Endothelial cell of umbilical vein (primary cell): ENCODE results near the gene PYHIN1. TPM values are rescaled to one million over a fixed set of nuclear protein-coding genes. Genes with fewer than 3 reads are reported as not detected.
"Not testable (repeated sequence)": the region's sequence is repeated elsewhere in the genome, so short reads cannot be mapped to it uniquely, and the experiment has no call there.

Source experiments
- BruUV-seq: library from RNA; stranded (reverse); fragments of 400-500 nt; replicated peaks from 2 replicates; lab custom pipeline; 2021; lab: Mats Ljungman, UMichigan
- CTCF ChIA-PET: fragments of 300-600, 350-600 bp; sonication (Branson Sonifier 250); formaldehyde crosslinking; loops from one replicate; lab custom pipeline; 2021; ENCODE audit warnings: antibody characterized with exemption, inconsistent platforms; lab: Charles Lee
- POLR2A ChIA-PET: fragments of 300-600, 350-600 bp; sonication (Branson Sonifier 250); formaldehyde crosslinking; loops from one replicate; lab custom pipeline; 2021; ENCODE audit warnings: antibody characterized with exemption, inconsistent platforms; lab: Charles Lee
- DNase-seq: peaks from one replicate; pipeline ENCODE4 v3.0.0-alpha.2; 2011; ENCODE audit warnings: low read depth, low spot score
- FAIRE-seq: peaks from 2 replicates; lab custom pipeline; 2011; peaks lifted over from hg19 to GRCh38; lab: Jason Lieb, UNC
- H2AFZ ChIP-seq: 2 replicates; pipeline ENCODE4 v1.6.0; 2012; ENCODE audit warnings: low read depth, low read length, control low read depth, inconsistent platforms
- H3K27ac ChIP-seq: 2 replicates; pipeline ENCODE4 v1.5.1; 2011; ENCODE audit warnings: low read depth, mild to moderate bottlenecking, control low read depth, low read length, moderate library complexity; ENCODE audit not compliant: insufficient read depth
- H3K27me3 ChIP-seq, 2 experiments: 2 replicates each; pipeline versions ENCODE4 v1.6.0 to v1.6.1; 2011; ENCODE audit warnings: low read length in 2 of 2, mixed read lengths in 1 of 2; ENCODE audit not compliant: control insufficient read depth in 2 of 2, insufficient read depth in 2 of 2
- H3K36me3 ChIP-seq, 2 experiments: 2 replicates in 1 of 2; 3 replicates in 1 of 2; pipeline ENCODE4 v1.5.1; 2011; ENCODE audit warnings: low read length in 2 of 2, mild to moderate bottlenecking in 1 of 2, moderate library complexity in 1 of 2; ENCODE audit not compliant: control insufficient read depth in 2 of 2, insufficient read depth in 2 of 2; ENCODE audit errors: extremely low read depth in 1 of 2
- H3K4me1 ChIP-seq: 3 replicates; pipeline ENCODE4 v1.5.1; 2011; ENCODE audit warnings: mild to moderate bottlenecking, low read length; ENCODE audit not compliant: control insufficient read depth, insufficient read depth; ENCODE audit errors: extremely low read depth
- H3K4me2 ChIP-seq: 2 replicates; pipeline ENCODE4 v1.6.1; 2011; ENCODE audit warnings: low read length, control low read depth, mixed read lengths; ENCODE audit not compliant: insufficient read depth
- H3K4me3 ChIP-seq, 3 experiments: fragments of 200-600 bp in 1 of 3; sonication (generic), shearing (Covaris generic) in 1 of 3; replicated peaks in 1 of 3; 2 replicates each; pipeline ENCODE4 v1.5.1; 2011 to 2016; ENCODE audit warnings: control low read depth in 3 of 3, low read length in 3 of 3, mild to moderate bottlenecking in 2 of 3, inconsistent platforms in 1 of 3, low read depth in 1 of 3, moderate library complexity in 1 of 3; ENCODE audit not compliant: insufficient read depth in 1 of 3
- H3K79me2 ChIP-seq: 2 replicates; pipeline ENCODE4 v1.6.0; 2012; ENCODE audit warnings: low read length, inconsistent platforms; ENCODE audit not compliant: control insufficient read depth, insufficient read depth
- H3K9ac ChIP-seq: replicated peaks from 2 replicates; pipeline ENCODE3; 2011; ENCODE audit warnings: low read length, control low read depth; ENCODE audit not compliant: insufficient read depth; ENCODE audit errors: extremely low read depth
- H3K9me1 ChIP-seq: replicated peaks from 3 replicates; pipeline ENCODE4 v1.6.0; 2011; ENCODE audit warnings: mild to moderate bottlenecking, low read length; ENCODE audit not compliant: control insufficient read depth, insufficient read depth; ENCODE audit errors: extremely low read depth
- H3K9me3 ChIP-seq: replicated peaks from 2 replicates; pipeline ENCODE4 v1.5.1; 2012; ENCODE audit warnings: low read length, inconsistent platforms; ENCODE audit not compliant: control insufficient read depth, insufficient read depth
- H4K20me1 ChIP-seq: replicated peaks from 2 replicates; pipeline ENCODE3; 2011; ENCODE audit warnings: mild to moderate bottlenecking, low read length; ENCODE audit not compliant: control insufficient read depth, insufficient read depth; ENCODE audit errors: extremely low read depth
- CTCF ChIP-seq, 2 donors: IDR thresholded peaks; 1 replicate in 1 of 2; 2 replicates in 1 of 2; pipeline ENCODE4 v1.5.1; 2011; ENCODE audit warnings: low read length in 2 of 2, mild to moderate bottlenecking in 2 of 2, moderate library complexity in 2 of 2, control low read depth in 1 of 2, inconsistent platforms in 1 of 2, low read depth in 1 of 2; ENCODE audit not compliant: insufficient read depth in 1 of 2; ENCODE audit errors: extremely low read depth in 1 of 2
- MYC ChIP-seq: IDR thresholded peaks from one replicate; pipeline ENCODE4 v1.6.1; 2011; ENCODE audit warnings: mild to moderate bottlenecking, low read depth, low read length
- POLR2A ChIP-seq: IDR thresholded peaks from 2 replicates; pipeline ENCODE4 v1.6.1; 2012; ENCODE audit warnings: low read depth, mild to moderate bottlenecking, control low read depth, low read length
- POLR2AphosphoS5 ChIP-seq: IDR thresholded peaks from 2 replicates; pipeline ENCODE4 v1.6.1; 2012; ENCODE audit warnings: low read depth, mild to moderate bottlenecking, control low read depth, low read length, moderate library complexity; ENCODE audit not compliant: insufficient read depth
- dilution Hi-C: fragments of 300-500 bp; cut with MboI; formaldehyde crosslinking; loops from one replicate; pipeline ENCODE4 v1.15.0; 2019; ENCODE audit warnings: low sequenced_read_pairs; ENCODE audit not compliant: extremely low pct_ligation_motif_present
- intact Hi-C: fragments of 100-400 bp; cut with micrococcal nuclease; formaldehyde crosslinking; loops from one replicate; pipeline ENCODE4 v1.10.0; 2022
- polyA plus RNA-seq, 4 experiments: library from polyadenylated mRNA; depleted of rRNA in 3 of 4; stranded (reverse) in 3 of 4; unstranded in 1 of 4; fragments of >200 nt; gene quantifications; 2 replicates each; pipeline versions ENCODE4 v1.2.1 to v1.2.3, GENCODE V29; 2011 to 2012; ENCODE audit warnings: missing spikeins in 1 of 4
- total RNA-seq: library from RNA; stranded (reverse); gene quantifications from 2 replicates; pipeline ENCODE4 v1.2.3, GENCODE V29; 2021

PYHIN1 gene
- total and polyA plus RNA-seq, 2 donors (not counting 3 experiments of a cell fraction or from before 2014, with no cell fraction given) = not detected

- BruUV-seq = no TSS peak
- no peaks in the 10 kb centered on the region for H3K9me3 ChIP-seq
- H3K27ac ChIP-seq = no peak overlapping the region
- no peak overlapping the region for H2AFZ ChIP-seq
- CTCF ChIA-PET = no interaction called here
- no peaks in the 10 kb centered on the region for H4K20me1 ChIP-seq
- POLR2A ChIA-PET = no interaction called here
- H3K79me2 ChIP-seq = peaks cover 9% of the 10 kb centered on the region
- DNase-seq (no peak), FAIRE-seq (no peak)
- H3K4me3 ChIP-seq = no peak overlapping the region
- no peaks in the 10 kb centered on the region for H3K27me3 ChIP-seq
- H3K36me3 ChIP-seq = no peaks in the 10 kb centered on the region
- intact Hi-C loops (no loop called here), dilution Hi-C loops (no loop called here)
- H3K4me1 ChIP-seq = peaks cover 17% of the 10 kb centered on the region
- no peak overlapping the region for H3K4me2 ChIP-seq
- no peak overlapping the region for H3K9ac ChIP-seq
- no peak for TF ChIP-seq POLR2A
- TF ChIP-seq POLR2AphosphoS5 = no peak
- TF ChIP-seq CTCF (IDR thresholded peaks at IDR 0.05; ENCODE audit: extremely low read depth in 1 of 2, insufficient read depth in 1 of 2, low read depth in 1 of 2, low read length in 2 of 2) = no peak
- no peak for TF ChIP-seq MYC
- no peaks in the 10 kb centered on the region for H3K9me1 ChIP-seq
These were observed 74.3 kb downstream of the PYHIN1 start for GRCh38 chr1:159005676-159006075.

GRCh38 chr1:159006210-159006807, 75.0 kb downstream of the PYHIN1 start:
- POLR2A ChIA-PET, H3K4me2 ChIP-seq, H3K9ac ChIP-seq, DNase-seq, H3K4me3 ChIP-seq, H3K36me3 ChIP-seq, BruUV-seq, H3K9me3 ChIP-seq, dilution Hi-C loops, H4K20me1 ChIP-seq, H2AFZ ChIP-seq, CTCF ChIA-PET, H3K9me1 ChIP-seq, intact Hi-C loops, FAIRE-seq, H3K27ac ChIP-seq, H3K27me3 ChIP-seq: not testable (repeated sequence)
- peaks cover 11% of the 10 kb centered on the region for H3K4me1 ChIP-seq
- peaks cover 15% of the 10 kb centered on the region for H3K79me2 ChIP-seq
